ENCODE results near the gene SLAMF6.

Gene SLAMF6

GRCh38 chr1:160449494-160449893, 73.6 kb downstream of the SLAMF6 start:
- no peaks in the 10 kb centered on the region for H3K9me3 Mint-ChIP-seq
- peaks cover 5% of the 10 kb centered on the region for H3K36me3 Mint-ChIP-seq
- peaks cover 44% of the 10 kb centered on the region for H3K4me1 Mint-ChIP-seq
- no peak for ATAC-seq
- no peak for DNase-seq (ENCODE audit: low spot score in 2 of 2)
- H3K4me3 Mint-ChIP-seq: no peak overlapping the region
- no peak overlapping the region for H3K27ac Mint-ChIP-seq

DNA sequence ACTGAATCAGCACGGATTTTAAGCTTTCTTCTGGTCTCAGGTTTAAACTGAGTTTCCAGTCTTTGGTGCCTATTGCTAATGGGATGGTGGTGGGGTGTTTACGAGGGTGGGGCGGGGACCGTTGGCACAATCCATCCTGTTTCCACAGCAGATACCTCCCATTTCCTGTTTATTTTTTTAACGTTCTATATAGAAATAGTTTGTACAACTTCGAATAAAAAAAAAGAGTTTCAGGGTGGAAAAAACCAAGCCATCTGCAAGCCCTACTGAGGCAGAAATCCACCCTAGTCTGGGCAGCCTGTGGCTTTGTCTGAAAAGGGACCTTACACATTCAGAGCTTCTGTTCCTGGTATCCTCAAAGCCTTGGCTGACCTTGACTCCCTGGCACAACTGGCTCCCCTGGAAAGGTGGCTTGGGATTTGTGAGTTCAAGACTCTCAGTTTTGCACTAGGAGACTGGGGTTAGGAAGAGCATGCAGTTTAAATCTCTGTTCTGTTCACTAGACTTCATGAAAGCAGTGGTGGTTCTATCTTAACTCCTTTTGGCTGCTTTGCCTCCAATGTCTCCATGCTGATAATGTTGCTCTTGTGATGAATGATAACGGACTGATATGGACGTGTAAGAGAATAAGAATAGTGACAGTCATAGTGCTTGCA, 76.0 kb downstream of the SLAMF6 start:
- Mint-ChIP-seq H3K27ac (peak overlapping the region; percentile 64), H3K36me3 (no peaks in the 10 kb centered on the region), H3K9me3 (no peaks in the 10 kb centered on the region), H3K4me3 (no peak overlapping the region), H3K4me1 (peaks cover 46% of the 10 kb centered on the region)
- no peak for DNase-seq (ENCODE audit: low spot score in 2 of 2)
- no peak for ATAC-seq

DNA sequence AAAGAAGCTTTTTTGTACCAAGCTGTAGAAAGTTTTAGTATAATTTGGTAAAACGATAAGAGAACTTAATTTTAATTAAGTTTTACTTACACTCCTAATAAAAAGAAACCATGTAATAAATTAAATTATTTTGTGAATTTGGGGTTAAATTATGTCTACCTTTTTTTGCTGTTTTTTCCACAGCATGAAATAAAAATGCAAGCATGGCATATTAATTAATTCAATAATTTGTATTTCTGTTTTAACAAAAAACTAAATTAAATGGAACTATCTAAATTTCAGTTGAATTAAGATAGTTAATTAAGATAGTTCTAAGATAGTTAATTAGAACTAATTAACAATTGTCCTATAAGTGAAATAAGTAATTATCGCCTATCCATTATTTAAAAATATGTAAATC, 83.3 kb downstream of the SLAMF6 start:
- Mint-ChIP-seq H3K4me1 (peaks cover 42% of the 10 kb centered on the region), H3K27ac (no peak overlapping the region), H3K36me3 (no peaks in the 10 kb centered on the region), H3K4me3 (no peak overlapping the region), H3K9me3 (peaks cover 3% of the 10 kb centered on the region)
- ATAC-seq (no peak), DNase-seq (ENCODE audit: low spot score in 2 of 2) (no peak)

GRCh38 chr1:160438935-160439334, 84.1 kb downstream of the SLAMF6 start:
- peak overlapping the region; percentile 79 for H3K4me3 Mint-ChIP-seq
- no peak for ATAC-seq
- peak overlapping the region; percentile 98 for H3K27ac Mint-ChIP-seq
- no peak for DNase-seq (ENCODE audit: low spot score in 2 of 2)
- no peaks in the 10 kb centered on the region for H3K36me3 Mint-ChIP-seq
- peaks cover 44% of the 10 kb centered on the region for H3K4me1 Mint-ChIP-seq
- peaks cover 8% of the 10 kb centered on the region for H3K9me3 Mint-ChIP-seq

GRCh38 chr1:160438317-160438918, 84.6 kb downstream of the SLAMF6 start:
- DNase-seq (ENCODE audit: low spot score in 2 of 2): no peak
- Mint-ChIP-seq H3K4me1 (peaks cover 41% of the 10 kb centered on the region), H3K27ac (peak overlapping the region; percentile 98), H3K9me3 (peaks cover 8% of the 10 kb centered on the region), H3K4me3 (peak overlapping the region; percentile 79), H3K36me3 (no peaks in the 10 kb centered on the region)
- peak; percentile 34 for ATAC-seq

- peak overlapping the region; percentile 98 for H3K27ac Mint-ChIP-seq
- DNase-seq (ENCODE audit: low spot score in 2 of 2) (peak in 1 of 2 donors; percentile 70), ATAC-seq (peak; percentile 98)
- H3K9me3 Mint-ChIP-seq: peaks cover 8% of the 10 kb centered on the region
- no peaks in the 10 kb centered on the region for H3K36me3 Mint-ChIP-seq
- peaks cover 44% of the 10 kb centered on the region for H3K4me1 Mint-ChIP-seq
- H3K4me3 Mint-ChIP-seq: peak overlapping the region; percentile 79
Measured at GRCh38 chr1:160437432-160438316, 85.4 kb downstream of the SLAMF6 start.

- no peak for ATAC-seq
- no peak for DNase-seq (ENCODE audit: low spot score in 2 of 2)
- Mint-ChIP-seq H3K4me1 (peaks cover 51% of the 10 kb centered on the region), H3K27ac (peak overlapping the region; percentile 98), H3K36me3 (no peaks in the 10 kb centered on the region), H3K9me3 (peaks cover 8% of the 10 kb centered on the region), H3K4me3 (peak overlapping the region; percentile 79)
Measured at GRCh38 chr1:160436966-160437365, 86.1 kb downstream of the SLAMF6 start.

Measured in stimulated activated effector memory CD8-positive, alpha-beta T cell treated with anti-CD3 and anti-CD28 coated beads, Interleukin-12 subunit alpha, Interleukin-12 subunit beta, amount 100 ng/mL, for 72 hours (primary cell).